ENCODE data around the gene MEF2D.

- TF ChIP-seq CTCF (IDR thresholded peaks at IDR 0.05) (no peak), POLR2A (IDR thresholded peaks at IDR 0.05) (no peak)
Observed at GRCh38 chr1:156464825-156465452, 35.6 kb downstream of the MEF2D start.

Measured in uterus (tissue), 2 donors.